Esophagus muscularis mucosa (tissue), 4 donors: Measurements from ENCODE around the gene NPAS3. TPM values are rescaled to one million over a fixed set of nuclear protein-coding genes. Genes with fewer than 3 reads are reported as not detected.

ENCODE experiments used
- DNase-seq: peaks from one replicate; pipeline ENCODE4 v3.0.0-alpha.2; 2017; ENCODE audit errors: extremely low spot score
- H3K27ac ChIP-seq, 4 donors: fragments of 200-600 bp; sonication (generic); replicated peaks in 1 of 4; 1 replicate in 3 of 4; 2 replicates in 1 of 4; pipeline ENCODE4 v1.5.1; 2016 to 2019; ENCODE audit warnings: mild to moderate bottlenecking in 1 of 4
- H3K27me3 ChIP-seq, 4 donors: fragments of 200-600 bp; sonication (generic); one replicate each; pipeline versions ENCODE4 v1.5.1 to v1.6.0; 2016 to 2019
- H3K36me3 ChIP-seq, 4 donors: fragments of 200-600 bp; sonication (generic); one replicate each; pipeline ENCODE4 v1.5.1; 2016 to 2019
- H3K4me1 ChIP-seq, 4 donors: fragments of 200-600 bp; sonication (generic); one replicate each; pipeline ENCODE4 v1.5.1; 2016 to 2019
- H3K4me3 ChIP-seq, 4 donors: fragments of 200-600 bp; sonication (generic); 1 replicate in 2 of 4; 2 replicates in 2 of 4; pipeline ENCODE4 v1.5.1; 2016 to 2019; ENCODE audit warnings: mild to moderate bottlenecking in 4 of 4, moderate library complexity in 1 of 4
- H3K9me3 ChIP-seq, 4 donors: fragments of 200-600 bp; sonication (generic); 1 replicate in 3 of 4; 2 replicates in 1 of 4; pipeline ENCODE4 v1.5.1; 2016 to 2019
- EP300 ChIP-seq: sonication (generic); formaldehyde crosslinking; IDR thresholded peaks from one replicate; pipeline ENCODE4 v1.6.1; 2017; ENCODE audit warnings: antibody characterized with exemption
- POLR2A ChIP-seq: fragments of 450-650 bp; IDR thresholded peaks from one replicate; pipeline ENCODE4 v1.6.1; 2017; ENCODE audit warnings: antibody characterized with exemption, moderate library complexity, mild to moderate bottlenecking, low read depth
- POLR2AphosphoS5 ChIP-seq, 2 donors: sonication (generic); formaldehyde crosslinking; IDR thresholded peaks; one replicate each; pipeline ENCODE4 v1.6.1; 2017; ENCODE audit warnings: antibody characterized with exemption in 2 of 2
- WGBS: methylation state at CpG from one replicate; pipeline ENCODE4 v1.1.5; 2018; 5-methylcytosine and 5-hydroxymethylcytosine counted together
- intact Hi-C: fragments of 100-400 bp; cut with DNase I; formaldehyde crosslinking; loops from one replicate; pipeline ENCODE4 v1.15.1; 2023
- total RNA-seq, 4 donors: library from RNA; depleted of rRNA; stranded (reverse); fragments of >200 nt; gene quantifications; one replicate each; pipeline versions ENCODE4 v1.1.0 to v1.2.1, GENCODE V29; 2016
- TF ChIP-seq, protein P1 (sequence below), 3 experiments: fragments of 200-600 bp in 2 of 3; fragments of 450-650 bp in 1 of 3; sonication (generic) in 2 of 3; IDR thresholded peaks; one replicate each; pipeline ENCODE4 v1.5.1; 2017 to 2019; ENCODE audit warnings: antibody characterized with exemption in 3 of 3, mild to moderate bottlenecking in 2 of 3, moderate library complexity in 1 of 3

Gene NPAS3
- total RNA-seq, 4 donors from 2014 or later = 3.3 to 7.3 (median 5.8) TPM

- Histone ChIP-seq H3K27me3 (no peaks in the 10 kb centered on the region), H3K9me3 (no peaks in the 10 kb centered on the region), H3K4me1 (no peaks in the 10 kb centered on the region), H3K4me3 (no peak overlapping the region), H3K27ac (no peak overlapping the region), H3K36me3 (no peaks in the 10 kb centered on the region)
- no peak for TF ChIP-seq EP300
- TF ChIP-seq, protein P1, sequence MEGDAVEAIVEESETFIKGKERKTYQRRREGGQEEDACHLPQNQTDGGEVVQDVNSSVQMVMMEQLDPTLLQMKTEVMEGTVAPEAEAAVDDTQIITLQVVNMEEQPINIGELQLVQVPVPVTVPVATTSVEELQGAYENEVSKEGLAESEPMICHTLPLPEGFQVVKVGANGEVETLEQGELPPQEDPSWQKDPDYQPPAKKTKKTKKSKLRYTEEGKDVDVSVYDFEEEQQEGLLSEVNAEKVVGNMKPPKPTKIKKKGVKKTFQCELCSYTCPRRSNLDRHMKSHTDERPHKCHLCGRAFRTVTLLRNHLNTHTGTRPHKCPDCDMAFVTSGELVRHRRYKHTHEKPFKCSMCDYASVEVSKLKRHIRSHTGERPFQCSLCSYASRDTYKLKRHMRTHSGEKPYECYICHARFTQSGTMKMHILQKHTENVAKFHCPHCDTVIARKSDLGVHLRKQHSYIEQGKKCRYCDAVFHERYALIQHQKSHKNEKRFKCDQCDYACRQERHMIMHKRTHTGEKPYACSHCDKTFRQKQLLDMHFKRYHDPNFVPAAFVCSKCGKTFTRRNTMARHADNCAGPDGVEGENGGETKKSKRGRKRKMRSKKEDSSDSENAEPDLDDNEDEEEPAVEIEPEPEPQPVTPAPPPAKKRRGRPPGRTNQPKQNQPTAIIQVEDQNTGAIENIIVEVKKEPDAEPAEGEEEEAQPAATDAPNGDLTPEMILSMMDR (IDR thresholded peaks at IDR 0.05) = no peak
- TF ChIP-seq POLR2AphosphoS5 (IDR thresholded peaks at IDR 0.05) = no peak
- TF ChIP-seq POLR2A = no peak
- WGBS = 95% methylated on average over 2 of the region's 2 CpGs
- DNase-seq = no peak
- intact Hi-C loops = no loop called here
Measured at GRCh38 chr14:33806905-33807304, 868.2 kb downstream of the NPAS3 start.

GRCh38 chr14:33808187-33808586 lies 869.5 kb downstream of the NPAS3 start:
- Histone ChIP-seq H3K36me3 (no peaks in the 10 kb centered on the region), H3K27me3 (no peaks in the 10 kb centered on the region), H3K9me3 (no peaks in the 10 kb centered on the region), H3K27ac (no peak overlapping the region), H3K4me3 (no peak overlapping the region), H3K4me1 (no peaks in the 10 kb centered on the region)
- intact Hi-C loops = no loop called here
- no peak for DNase-seq
- no peak for TF ChIP-seq EP300
- TF ChIP-seq, protein P1 (IDR thresholded peaks at IDR 0.05) = no peak
- no peak for TF ChIP-seq POLR2AphosphoS5 (IDR thresholded peaks at IDR 0.05)
- TF ChIP-seq POLR2A = no peak
- 64% methylated on average over 3 of the region's 3 CpGs for WGBS

DNA sequence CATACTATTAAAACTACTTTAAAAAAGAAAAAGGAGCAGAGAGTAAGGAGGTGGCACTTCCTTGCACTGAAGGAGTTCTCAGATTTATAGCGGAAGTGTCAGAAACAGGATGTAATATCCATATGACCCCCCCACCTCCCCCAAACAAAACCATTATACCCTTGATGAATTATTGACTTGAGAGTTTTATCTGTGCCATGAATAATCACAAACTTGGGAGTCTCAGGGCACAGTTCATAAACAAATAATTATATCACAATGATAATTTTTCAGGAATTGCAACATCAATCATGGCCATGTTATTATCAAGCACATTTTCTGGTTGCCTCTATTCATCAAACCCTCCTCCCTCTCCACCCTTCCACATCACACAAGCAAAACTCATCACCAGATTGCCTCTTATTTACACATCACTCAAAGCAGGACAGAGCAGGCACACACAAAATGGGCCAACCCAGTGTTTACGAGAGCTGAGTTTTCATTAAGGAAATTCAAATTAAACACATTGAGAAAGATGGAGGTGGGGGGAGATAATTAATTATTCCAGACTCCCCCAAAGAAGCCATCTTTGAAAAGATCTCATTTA lies 870.8 kb downstream of the NPAS3 start:
- H3K4me1 ChIP-seq = no peaks in the 10 kb centered on the region
- H3K27me3 ChIP-seq = no peaks in the 10 kb centered on the region
- no peaks in the 10 kb centered on the region for H3K9me3 ChIP-seq
- WGBS = 95% methylated on average over 2 of the region's 2 CpGs
- no peaks in the 10 kb centered on the region for H3K36me3 ChIP-seq
- no peak overlapping the region for H3K4me3 ChIP-seq
- no peak overlapping the region for H3K27ac ChIP-seq
- DNase-seq = no peak
- intact Hi-C loops = no loop called here
- TF ChIP-seq POLR2AphosphoS5 (IDR thresholded peaks at IDR 0.05) (no peak), EP300 (no peak), POLR2A (no peak)
- TF ChIP-seq, protein P1 (IDR thresholded peaks at IDR 0.05) = no peak

- Histone ChIP-seq H3K36me3 (no peaks in the 10 kb centered on the region), H3K9me3 (no peaks in the 10 kb centered on the region), H3K4me3 (no peak overlapping the region), H3K27me3 (no peaks in the 10 kb centered on the region), H3K4me1 (no peaks in the 10 kb centered on the region), H3K27ac (no peak overlapping the region)
- intact Hi-C loops = no loop called here
- 79% methylated on average over 6 of the region's 6 CpGs for WGBS
- no peak for DNase-seq
- TF ChIP-seq, protein P1 (IDR thresholded peaks at IDR 0.05) = no peak
- TF ChIP-seq POLR2A (no peak), EP300 (no peak), POLR2AphosphoS5 (IDR thresholded peaks at IDR 0.05) (no peak)
Measured at GRCh38 chr14:33810308-33810707, 871.6 kb downstream of the NPAS3 start.

DNA sequence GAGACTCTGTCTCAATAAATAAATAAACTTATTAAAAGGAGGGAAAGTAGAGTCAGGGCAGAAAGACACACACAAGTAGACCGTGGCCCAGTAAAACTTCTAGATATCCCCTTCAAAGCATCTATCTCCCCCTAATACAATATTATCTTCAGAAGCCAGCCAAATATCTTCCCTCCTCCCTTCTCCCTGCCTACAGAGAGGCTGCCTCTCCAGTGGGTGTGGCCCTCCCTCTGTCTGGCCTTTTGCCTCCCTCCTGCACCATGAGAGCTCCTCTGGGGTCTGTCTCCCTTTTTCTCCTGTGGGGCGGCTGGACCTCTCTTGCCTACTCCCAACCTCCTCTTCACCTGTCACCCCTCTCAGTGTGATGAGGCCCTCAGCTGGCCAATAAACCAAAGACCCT lies 873.0 kb downstream of the NPAS3 start:
- TF ChIP-seq POLR2AphosphoS5 (IDR thresholded peaks at IDR 0.05) = no peak
- TF ChIP-seq, protein P1 (IDR thresholded peaks at IDR 0.05) = no peak
- TF ChIP-seq POLR2A = no peak
- no peak for TF ChIP-seq EP300
- Histone ChIP-seq H3K36me3 (no peaks in the 10 kb centered on the region), H3K9me3 (no peaks in the 10 kb centered on the region), H3K4me1 (no peaks in the 10 kb centered on the region), H3K27me3 (no peaks in the 10 kb centered on the region), H3K4me3 (no peak overlapping the region), H3K27ac (no peak overlapping the region)
- whole genome bisulfite sequencing = 83% methylated on average over 2 of the region's 2 CpGs
- DNase-seq = no peak
- intact Hi-C loops = no loop called here
